ENCODE data around the gene DSC1.
A peak's percentile ranks its signal among the peaks of the same experiment; 100 is the strongest.

Gene DSC1

GRCh38 chr18:31102941-31103340 is 59.7 kb downstream of the DSC1 start:
- DNase-seq: no peak

GRCh38 chr18:31102025-31102684 is 60.5 kb downstream of the DSC1 start, which contains the start of gene DSC2:
DSC2 (minus strand) TSS chr18:31102421; CDS start chr18:31101971, 450 bp downstream.
- peak; percentile 97 for DNase-seq

- DNase-seq: peak; percentile 84
These were observed 61.3 kb downstream of the DSC1 start for GRCh38 chr18:31101183-31102024.

- peak; percentile 88 for DNase-seq
These were observed 62.0 kb downstream of the DSC1 start for GRCh38 chr18:31100436-31101182.

- DNase-seq: no peak
These were observed 63.0 kb downstream of the DSC1 start for GRCh38 chr18:31099450-31100230.

GRCh38 chr18:31098878-31099277 is 63.8 kb downstream of the DSC1 start:
- DNase-seq: no peak

- no peak for DNase-seq
These were observed 65.0 kb downstream of the DSC1 start for GRCh38 chr18:31097666-31098065.

GRCh38 chr18:31093880-31094279 is 68.8 kb downstream of the DSC1 start:
- no peak for DNase-seq

- no peak for DNase-seq
These were observed 69.4 kb downstream of the DSC1 start for GRCh38 chr18:31093294-31093693.

GRCh38 chr18:31091350-31091749 is 71.3 kb downstream of the DSC1 start:
- no peak for DNase-seq

- DNase-seq: no peak
These were observed 74.1 kb downstream of the DSC1 start for GRCh38 chr18:31088532-31088931.

- no peak for DNase-seq
These were observed 82.7 kb downstream of the DSC1 start for GRCh38 chr18:31079973-31080372.
